Measurements from ENCODE around the gene PTPRN2. TPM values are rescaled to one million over a fixed set of nuclear protein-coding genes. Genes with fewer than 3 reads are reported as not detected.

The PTPRN2 gene
- total and polyA plus RNA-seq, 2 donors (not counting 3 experiments of a cell fraction or from before 2014, with no cell fraction given) = 0.62 to 0.88 TPM

DNA sequence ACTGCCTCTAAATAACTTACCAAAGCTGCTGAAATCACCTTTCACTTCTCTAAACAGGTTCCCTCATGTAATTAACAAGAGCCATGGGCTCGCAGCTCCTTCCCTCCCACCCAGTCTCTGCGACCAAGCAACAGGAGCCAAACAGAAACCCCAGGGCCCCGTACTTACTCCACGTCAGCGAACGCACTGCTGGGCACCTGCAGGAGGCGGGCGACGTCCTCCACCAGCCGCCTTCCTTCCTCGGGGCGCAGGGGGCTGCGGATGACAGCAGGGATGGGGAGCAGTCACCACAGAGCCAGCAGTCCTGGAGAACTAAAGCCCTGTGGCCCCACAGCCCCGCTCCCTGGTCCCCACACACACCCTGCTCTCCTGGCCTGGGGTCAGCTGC is 477.0 kb downstream of the PTPRN2 start:
- Histone ChIP-seq H3K36me3 (ENCODE audit: control insufficient read depth in 2 of 2, extremely low read depth in 1 of 2, insufficient read depth in 2 of 2, low read length in 2 of 2) (no peaks in the 10 kb centered on the region), H3K27me3 (ENCODE audit: control insufficient read depth in 2 of 2, insufficient read depth in 2 of 2, low read length in 2 of 2) (no peaks in the 10 kb centered on the region), H3K79me2 (ENCODE audit: control insufficient read depth, insufficient read depth, low read length) (no peaks in the 10 kb centered on the region), H4K20me1 (replicated peaks; ENCODE audit: control insufficient read depth, extremely low read depth, insufficient read depth, low read length) (no peaks in the 10 kb centered on the region), H3K9me1 (replicated peaks; ENCODE audit: control insufficient read depth, extremely low read depth, insufficient read depth, low read length) (no peaks in the 10 kb centered on the region), H2AFZ (ENCODE audit: low read depth, low read length) (no peak overlapping the region), H3K9ac (replicated peaks; ENCODE audit: extremely low read depth, insufficient read depth, low read length) (no peak overlapping the region), H3K9me3 (replicated peaks; ENCODE audit: control insufficient read depth, insufficient read depth, low read length) (peaks cover 22% of the 10 kb centered on the region), H3K27ac (ENCODE audit: insufficient read depth, low read depth, low read length) (no peak overlapping the region), H3K4me1 (ENCODE audit: control insufficient read depth, extremely low read depth, insufficient read depth, low read length) (no peaks in the 10 kb centered on the region), H3K4me3 (replicated peaks in 1 of 3; ENCODE audit: insufficient read depth in 1 of 3, low read depth in 1 of 3, low read length in 3 of 3) (no peak overlapping the region), H3K4me2 (ENCODE audit: insufficient read depth, low read length) (no peak overlapping the region)
- dilution Hi-C loops (cut with MboI; ENCODE audit: extremely low pct_ligation_motif_present, low sequenced_read_pairs) = no loop called here
- ChIA-PET POLR2A (no interaction called here), CTCF (no interaction called here)
- DNase-seq (ENCODE audit: low read depth, low spot score) = no peak
- TF ChIP-seq EZH2 (IDR thresholded peaks at IDR 0.05; ENCODE audit: borderline replicate concordance, low read depth, low read length, severe bottlenecking) = no peak
- TF ChIP-seq CTCF (IDR thresholded peaks at IDR 0.05; ENCODE audit: extremely low read depth in 1 of 2, insufficient read depth in 1 of 2, low read depth in 1 of 2, low read length in 2 of 2) = no peak
- no peak for TF ChIP-seq JUN (IDR thresholded peaks at IDR 0.05; ENCODE audit: borderline replicate concordance, insufficient read depth, insufficient read length, low read depth)
- TF ChIP-seq FOS (IDR thresholded peaks at IDR 0.05; ENCODE audit: borderline replicate concordance, insufficient read depth, low read length) = no peak
- TF ChIP-seq MAX (IDR thresholded peaks at IDR 0.05; ENCODE audit: insufficient read depth, insufficient read length) = no peak
- TF ChIP-seq POLR2A (IDR thresholded peaks at IDR 0.05; ENCODE audit: low read depth, low read length) = no peak
- TF ChIP-seq MYC (IDR thresholded peaks at IDR 0.05; ENCODE audit: low read depth, low read length) = no peak
- TF ChIP-seq GATA2 (IDR thresholded peaks at IDR 0.05; ENCODE audit: insufficient read depth, insufficient read length, low read depth, low read length) = no peak
- TF ChIP-seq POLR2AphosphoS5 (IDR thresholded peaks at IDR 0.05; ENCODE audit: insufficient read depth, low read depth, low read length) = no peak
- BruUV-seq (replicated peaks) = no TSS peak
- FAIRE-seq = no peak
- intact Hi-C loops (cut with micrococcal nuclease) = no loop called here

All from endothelial cell of umbilical vein (primary cell).